ENCODE measurements around the gene TUNAR. TPM values are rescaled to one million over a fixed set of nuclear protein-coding genes. Genes with fewer than 3 reads are reported as not detected.

Gene TUNAR
- polyA plus RNA-seq, 1 donor from 2014 or later: 33.2 TPM

GRCh38 chr14:95857275-95857674 lies 19.4 kb upstream of the TUNAR start:
- H3K9me2 ChIP-seq (ENCODE audit: insufficient read depth, low read length): no peaks in the 10 kb centered on the region
- no peak overlapping the region for H3K27ac ChIP-seq (ENCODE audit: low read length)
- no peaks in the 10 kb centered on the region for H3K9me3 ChIP-seq (ENCODE audit: low read length)
- H3K36me3 ChIP-seq (ENCODE audit: insufficient read depth, low read length): no peaks in the 10 kb centered on the region
- no peak overlapping the region for H3K4me2 ChIP-seq (ENCODE audit: low read length)
- no peak overlapping the region for H3K4me3 ChIP-seq (ENCODE audit: low read length)
- TF ChIP-seq EP300 (conservative IDR thresholded peaks at IDR 0.05; ENCODE audit: poor library complexity, severe bottlenecking) (no peak), SMC3 (conservative IDR thresholded peaks at IDR 0.05; ENCODE audit: poor library complexity) (no peak), MXI1 (conservative IDR thresholded peaks at IDR 0.05; ENCODE audit: poor library complexity, severe bottlenecking) (no peak), TAF1 (IDR thresholded peaks at IDR 0.05; ENCODE audit: low read depth) (no peak), EZH2 (IDR thresholded peaks at IDR 0.05; ENCODE audit: borderline replicate concordance, insufficient read depth, low read length, poor library complexity, severe bottlenecking) (no peak), POLR2AphosphoS5 (IDR thresholded peaks at IDR 0.05) (no peak), RAD21 (conservative IDR thresholded peaks at IDR 0.05) (no peak)
- TF ChIP-seq, protein P1, sequence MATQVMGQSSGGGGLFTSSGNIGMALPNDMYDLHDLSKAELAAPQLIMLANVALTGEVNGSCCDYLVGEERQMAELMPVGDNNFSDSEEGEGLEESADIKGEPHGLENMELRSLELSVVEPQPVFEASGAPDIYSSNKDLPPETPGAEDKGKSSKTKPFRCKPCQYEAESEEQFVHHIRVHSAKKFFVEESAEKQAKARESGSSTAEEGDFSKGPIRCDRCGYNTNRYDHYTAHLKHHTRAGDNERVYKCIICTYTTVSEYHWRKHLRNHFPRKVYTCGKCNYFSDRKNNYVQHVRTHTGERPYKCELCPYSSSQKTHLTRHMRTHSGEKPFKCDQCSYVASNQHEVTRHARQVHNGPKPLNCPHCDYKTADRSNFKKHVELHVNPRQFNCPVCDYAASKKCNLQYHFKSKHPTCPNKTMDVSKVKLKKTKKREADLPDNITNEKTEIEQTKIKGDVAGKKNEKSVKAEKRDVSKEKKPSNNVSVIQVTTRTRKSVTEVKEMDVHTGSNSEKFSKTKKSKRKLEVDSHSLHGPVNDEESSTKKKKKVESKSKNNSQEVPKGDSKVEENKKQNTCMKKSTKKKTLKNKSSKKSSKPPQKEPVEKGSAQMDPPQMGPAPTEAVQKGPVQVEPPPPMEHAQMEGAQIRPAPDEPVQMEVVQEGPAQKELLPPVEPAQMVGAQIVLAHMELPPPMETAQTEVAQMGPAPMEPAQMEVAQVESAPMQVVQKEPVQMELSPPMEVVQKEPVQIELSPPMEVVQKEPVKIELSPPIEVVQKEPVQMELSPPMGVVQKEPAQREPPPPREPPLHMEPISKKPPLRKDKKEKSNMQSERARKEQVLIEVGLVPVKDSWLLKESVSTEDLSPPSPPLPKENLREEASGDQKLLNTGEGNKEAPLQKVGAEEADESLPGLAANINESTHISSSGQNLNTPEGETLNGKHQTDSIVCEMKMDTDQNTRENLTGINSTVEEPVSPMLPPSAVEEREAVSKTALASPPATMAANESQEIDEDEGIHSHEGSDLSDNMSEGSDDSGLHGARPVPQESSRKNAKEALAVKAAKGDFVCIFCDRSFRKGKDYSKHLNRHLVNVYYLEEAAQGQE (IDR thresholded peaks at IDR 0.05; ENCODE audit: borderline replicate concordance): no peak
- TF ChIP-seq, protein P2, sequence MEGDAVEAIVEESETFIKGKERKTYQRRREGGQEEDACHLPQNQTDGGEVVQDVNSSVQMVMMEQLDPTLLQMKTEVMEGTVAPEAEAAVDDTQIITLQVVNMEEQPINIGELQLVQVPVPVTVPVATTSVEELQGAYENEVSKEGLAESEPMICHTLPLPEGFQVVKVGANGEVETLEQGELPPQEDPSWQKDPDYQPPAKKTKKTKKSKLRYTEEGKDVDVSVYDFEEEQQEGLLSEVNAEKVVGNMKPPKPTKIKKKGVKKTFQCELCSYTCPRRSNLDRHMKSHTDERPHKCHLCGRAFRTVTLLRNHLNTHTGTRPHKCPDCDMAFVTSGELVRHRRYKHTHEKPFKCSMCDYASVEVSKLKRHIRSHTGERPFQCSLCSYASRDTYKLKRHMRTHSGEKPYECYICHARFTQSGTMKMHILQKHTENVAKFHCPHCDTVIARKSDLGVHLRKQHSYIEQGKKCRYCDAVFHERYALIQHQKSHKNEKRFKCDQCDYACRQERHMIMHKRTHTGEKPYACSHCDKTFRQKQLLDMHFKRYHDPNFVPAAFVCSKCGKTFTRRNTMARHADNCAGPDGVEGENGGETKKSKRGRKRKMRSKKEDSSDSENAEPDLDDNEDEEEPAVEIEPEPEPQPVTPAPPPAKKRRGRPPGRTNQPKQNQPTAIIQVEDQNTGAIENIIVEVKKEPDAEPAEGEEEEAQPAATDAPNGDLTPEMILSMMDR (IDR thresholded peaks at IDR 0.05; ENCODE audit: poor library complexity, severe bottlenecking): no peak
- H3F3A ChIP-seq (ENCODE audit: insufficient read depth, low read length, poor library complexity, severe bottlenecking): no peaks in the 10 kb centered on the region
- H3K9ac ChIP-seq (ENCODE audit: low read length): no peak overlapping the region
- no peaks in the 10 kb centered on the region for H4K20me1 ChIP-seq (ENCODE audit: insufficient read depth)
- no peak overlapping the region for H2AFZ ChIP-seq (ENCODE audit: low read depth, low read length)
- no peaks in the 10 kb centered on the region for H3K27me3 ChIP-seq (ENCODE audit: insufficient read depth, low read depth, low read length)
- no peaks in the 10 kb centered on the region for H3K79me2 ChIP-seq (replicated peaks; ENCODE audit: insufficient read depth, low read length)

GRCh38 chr14:95858893-95859292 lies 17.7 kb upstream of the TUNAR start:
- H3K79me2 ChIP-seq (replicated peaks; ENCODE audit: insufficient read depth, low read length): no peaks in the 10 kb centered on the region
- H4K20me1 ChIP-seq (ENCODE audit: insufficient read depth): no peaks in the 10 kb centered on the region
- no peaks in the 10 kb centered on the region for H3K9me2 ChIP-seq (ENCODE audit: insufficient read depth, low read length)
- H3K27me3 ChIP-seq (ENCODE audit: insufficient read depth, low read depth, low read length): no peaks in the 10 kb centered on the region
- no peaks in the 10 kb centered on the region for H3K9me3 ChIP-seq (ENCODE audit: low read length)
- H3F3A ChIP-seq (ENCODE audit: insufficient read depth, low read length, poor library complexity, severe bottlenecking): no peaks in the 10 kb centered on the region
- H3K36me3 ChIP-seq (ENCODE audit: insufficient read depth, low read length): no peaks in the 10 kb centered on the region
- TF ChIP-seq MXI1 (conservative IDR thresholded peaks at IDR 0.05; ENCODE audit: poor library complexity, severe bottlenecking) (no peak), POLR2AphosphoS5 (IDR thresholded peaks at IDR 0.05) (no peak), SMC3 (conservative IDR thresholded peaks at IDR 0.05; ENCODE audit: poor library complexity) (no peak), EZH2 (IDR thresholded peaks at IDR 0.05; ENCODE audit: borderline replicate concordance, insufficient read depth, low read length, poor library complexity, severe bottlenecking) (no peak)
- H3K4me2 ChIP-seq (ENCODE audit: low read length): no peak overlapping the region
- H3K27ac ChIP-seq (ENCODE audit: low read length): no peak overlapping the region
- H2AFZ ChIP-seq (ENCODE audit: low read depth, low read length): no peak overlapping the region
- no peak overlapping the region for H3K9ac ChIP-seq (ENCODE audit: low read length)
- H3K4me3 ChIP-seq (ENCODE audit: low read length): no peak overlapping the region
